Ovary (tissue), 3 donors: ENCODE measurements around the gene SNX27.

Experiments used
- EP300 ChIP-seq: sonication (generic); formaldehyde crosslinking; IDR thresholded peaks from one replicate; pipeline ENCODE4 v1.6.1; 2017; ENCODE audit warnings: antibody characterized with exemption
- TF ChIP-seq, protein P1 (sequence below), 3 donors: fragments of 450-650 bp in 2 of 3; fragments of 200-600 bp in 1 of 3; IDR thresholded peaks; one replicate each; pipeline versions ENCODE4 v1.5.1 to v1.8.0; 2016 to 2022; ENCODE audit warnings: antibody characterized with exemption in 3 of 3, mild to moderate bottlenecking in 1 of 3
- donor health status: DM: no; HTN: no; CAD: no.

DNA sequence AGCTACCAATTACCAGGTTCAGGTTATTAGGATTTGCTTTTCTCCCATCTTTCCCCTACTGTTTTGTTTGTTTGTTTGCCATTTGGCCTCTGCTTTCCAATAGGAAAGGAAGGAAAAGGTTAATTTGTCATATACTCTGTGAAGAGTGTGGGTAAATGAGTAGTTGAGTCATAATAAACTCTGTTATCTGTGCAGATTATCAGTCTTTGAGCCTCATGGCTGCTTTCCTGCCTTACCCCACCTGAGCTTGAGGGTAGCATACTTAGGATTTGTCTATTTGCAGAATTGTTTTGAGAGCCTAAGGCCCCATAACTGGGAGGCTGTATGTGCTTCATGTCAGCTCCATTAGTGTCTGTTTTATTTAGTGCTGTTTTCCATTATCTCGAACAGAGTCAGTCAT is 32.9 kb upstream of the SNX27 start:
- TF ChIP-seq, protein P1, sequence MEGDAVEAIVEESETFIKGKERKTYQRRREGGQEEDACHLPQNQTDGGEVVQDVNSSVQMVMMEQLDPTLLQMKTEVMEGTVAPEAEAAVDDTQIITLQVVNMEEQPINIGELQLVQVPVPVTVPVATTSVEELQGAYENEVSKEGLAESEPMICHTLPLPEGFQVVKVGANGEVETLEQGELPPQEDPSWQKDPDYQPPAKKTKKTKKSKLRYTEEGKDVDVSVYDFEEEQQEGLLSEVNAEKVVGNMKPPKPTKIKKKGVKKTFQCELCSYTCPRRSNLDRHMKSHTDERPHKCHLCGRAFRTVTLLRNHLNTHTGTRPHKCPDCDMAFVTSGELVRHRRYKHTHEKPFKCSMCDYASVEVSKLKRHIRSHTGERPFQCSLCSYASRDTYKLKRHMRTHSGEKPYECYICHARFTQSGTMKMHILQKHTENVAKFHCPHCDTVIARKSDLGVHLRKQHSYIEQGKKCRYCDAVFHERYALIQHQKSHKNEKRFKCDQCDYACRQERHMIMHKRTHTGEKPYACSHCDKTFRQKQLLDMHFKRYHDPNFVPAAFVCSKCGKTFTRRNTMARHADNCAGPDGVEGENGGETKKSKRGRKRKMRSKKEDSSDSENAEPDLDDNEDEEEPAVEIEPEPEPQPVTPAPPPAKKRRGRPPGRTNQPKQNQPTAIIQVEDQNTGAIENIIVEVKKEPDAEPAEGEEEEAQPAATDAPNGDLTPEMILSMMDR (IDR thresholded peaks at IDR 0.05) = no peak
- TF ChIP-seq EP300 = no peak
